Measurements from ENCODE around the gene MED13.
A peak's percentile ranks its signal among the peaks of the same experiment; 100 is the strongest.

MED13 gene

DNA sequence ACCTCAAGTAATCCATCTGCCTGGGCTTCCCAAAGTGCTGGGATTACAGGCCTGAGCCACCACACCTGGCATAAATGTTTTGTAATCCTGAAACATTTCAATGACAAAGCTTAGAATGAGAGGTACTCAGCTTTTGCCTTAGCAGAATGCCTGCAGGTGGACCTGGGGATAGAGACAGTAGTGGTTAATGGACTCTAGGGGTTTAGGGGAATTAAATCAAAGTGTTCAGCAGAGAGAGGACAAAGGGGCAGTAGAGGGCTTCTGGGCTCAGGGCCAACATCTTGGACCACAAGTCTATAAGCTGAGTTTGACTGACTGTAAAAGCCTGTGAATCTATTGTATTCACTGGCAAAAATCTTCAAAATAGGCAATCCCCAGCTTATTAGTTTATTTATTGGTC, 36.0 kb upstream of the MED13 start:
- H3K4me1 ChIP-seq (ENCODE audit: control insufficient read depth, insufficient read depth, low read length, unreplicated experiment): peaks cover 3% of the 10 kb centered on the region
- no peaks in the 10 kb centered on the region for H3K36me3 ChIP-seq (ENCODE audit: insufficient read depth, low read length)
- H3K27ac ChIP-seq (ENCODE audit: low read depth, low read length): no peak overlapping the region
- no peaks in the 10 kb centered on the region for H3K79me2 ChIP-seq (ENCODE audit: control insufficient read depth, insufficient read depth, low read length, unreplicated experiment)
- H3K27me3 ChIP-seq (ENCODE audit: insufficient read depth, low read length): no peaks in the 10 kb centered on the region
- H3K4me3 ChIP-seq (ENCODE audit: low read depth, low read length): no peak overlapping the region
- H2AFZ ChIP-seq (ENCODE audit: low read length, unreplicated experiment): no peak overlapping the region

DNA sequence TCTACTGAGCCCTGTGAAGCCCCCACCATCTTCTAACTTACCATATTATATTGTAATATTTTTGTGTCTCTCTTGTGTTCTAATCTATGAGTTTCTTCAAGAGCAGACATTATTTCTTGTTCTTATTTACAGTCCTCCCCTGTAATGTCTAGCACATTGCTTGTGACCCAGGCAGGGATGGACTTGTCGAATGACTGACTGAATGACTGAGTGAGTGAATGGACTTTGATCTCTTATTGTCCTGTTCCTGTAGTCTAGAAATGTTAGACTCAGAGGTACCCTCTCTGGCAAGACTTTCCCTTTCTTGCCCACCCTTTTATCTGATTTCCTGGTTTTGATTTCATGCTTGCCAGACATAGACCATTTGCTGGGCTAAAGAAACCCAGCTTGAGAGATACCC, 35.0 kb upstream of the MED13 start:
- no peaks in the 10 kb centered on the region for H3K27me3 ChIP-seq (ENCODE audit: insufficient read depth, low read length)
- no peaks in the 10 kb centered on the region for H3K36me3 ChIP-seq (ENCODE audit: insufficient read depth, low read length)
- no peaks in the 10 kb centered on the region for H3K79me2 ChIP-seq (ENCODE audit: control insufficient read depth, insufficient read depth, low read length, unreplicated experiment)
- H3K4me1 ChIP-seq (ENCODE audit: control insufficient read depth, insufficient read depth, low read length, unreplicated experiment): peaks cover 6% of the 10 kb centered on the region
- H2AFZ ChIP-seq (ENCODE audit: low read length, unreplicated experiment): no peak overlapping the region
- no peak overlapping the region for H3K4me3 ChIP-seq (ENCODE audit: low read depth, low read length)
- no peak overlapping the region for H3K27ac ChIP-seq (ENCODE audit: low read depth, low read length)

DNA sequence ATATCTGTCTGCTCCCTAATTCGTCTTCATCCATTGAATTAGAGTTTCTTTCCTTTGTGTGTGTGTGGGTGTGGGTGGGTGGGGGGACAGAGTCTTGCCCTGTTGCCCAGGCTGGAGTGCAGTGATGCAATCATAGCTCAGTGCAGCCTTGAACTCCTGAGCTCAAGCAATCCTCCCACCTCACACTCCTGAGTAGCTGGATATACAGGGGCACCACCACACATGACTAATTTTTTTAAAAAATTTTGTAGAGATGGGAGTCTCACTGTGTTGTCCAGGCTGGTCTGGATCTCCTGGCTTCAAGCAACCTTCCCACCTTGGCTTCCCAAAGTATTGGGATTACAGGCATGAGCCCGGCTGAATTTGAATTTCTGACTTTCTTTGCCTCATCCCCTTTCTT, 34.5 kb upstream of the MED13 start:
- Histone ChIP-seq H3K79me2 (ENCODE audit: control insufficient read depth, insufficient read depth, low read length, unreplicated experiment) (no peaks in the 10 kb centered on the region), H3K36me3 (ENCODE audit: insufficient read depth, low read length) (no peaks in the 10 kb centered on the region), H3K4me1 (ENCODE audit: control insufficient read depth, insufficient read depth, low read length, unreplicated experiment) (peaks cover 6% of the 10 kb centered on the region), H2AFZ (ENCODE audit: low read length, unreplicated experiment) (no peak overlapping the region), H3K4me3 (ENCODE audit: low read depth, low read length) (no peak overlapping the region), H3K27ac (ENCODE audit: low read depth, low read length) (no peak overlapping the region), H3K27me3 (ENCODE audit: insufficient read depth, low read length) (no peaks in the 10 kb centered on the region)

DNA sequence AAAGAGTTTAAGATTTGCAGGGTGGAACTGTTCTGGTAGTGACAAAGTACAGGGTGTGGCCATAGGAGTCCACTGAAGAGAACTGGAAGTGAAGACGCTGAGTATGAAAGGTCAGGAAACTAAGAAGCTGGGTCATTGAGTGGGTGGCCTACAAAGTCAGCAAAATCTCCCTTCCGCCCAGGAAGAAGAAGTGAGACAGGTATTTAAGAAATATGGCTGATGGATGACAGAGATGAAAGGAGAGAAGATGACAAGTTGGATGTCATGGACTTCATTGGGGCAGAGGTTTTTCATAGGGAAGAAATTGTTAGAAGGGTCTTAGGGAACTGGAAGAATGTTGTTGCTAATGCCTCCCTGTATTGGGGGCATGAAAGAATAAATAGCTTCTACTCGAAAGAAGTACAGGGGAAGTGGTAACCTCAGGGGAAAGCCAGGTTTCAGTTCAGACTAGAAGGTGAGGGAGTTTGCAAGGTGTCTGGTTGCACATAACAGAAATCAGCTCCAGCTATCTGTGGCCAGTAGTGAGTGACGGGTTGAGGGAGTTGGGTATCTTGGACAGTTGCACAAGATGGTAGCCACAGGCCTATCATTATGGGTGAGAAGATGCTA, 33.6 kb upstream of the MED13 start:
- Histone ChIP-seq H3K4me3 (ENCODE audit: low read depth, low read length) (no peak overlapping the region), H3K4me1 (ENCODE audit: control insufficient read depth, insufficient read depth, low read length, unreplicated experiment) (peaks cover 14% of the 10 kb centered on the region), H2AFZ (ENCODE audit: low read length, unreplicated experiment) (no peak overlapping the region), H3K27ac (ENCODE audit: low read depth, low read length) (no peak overlapping the region), H3K79me2 (ENCODE audit: control insufficient read depth, insufficient read depth, low read length, unreplicated experiment) (no peaks in the 10 kb centered on the region), H3K36me3 (ENCODE audit: insufficient read depth, low read length) (no peaks in the 10 kb centered on the region), H3K27me3 (ENCODE audit: insufficient read depth, low read length) (no peaks in the 10 kb centered on the region)

DNA sequence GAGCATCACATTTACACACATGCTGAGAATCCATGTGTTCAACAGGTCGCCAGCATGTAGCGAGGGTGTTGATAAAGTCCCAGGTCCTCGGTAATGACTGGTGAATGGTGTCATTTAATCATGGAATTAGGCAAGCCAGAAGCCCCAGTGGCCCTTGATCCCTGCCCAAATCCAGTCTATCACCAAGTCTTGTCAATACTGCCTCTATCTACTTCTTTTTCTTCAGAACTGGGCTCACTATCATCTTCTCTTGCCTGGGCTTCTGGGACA, 31.3 kb upstream of the MED13 start:
- peaks cover 23% of the 10 kb centered on the region for H3K4me1 ChIP-seq (ENCODE audit: control insufficient read depth, insufficient read depth, low read length, unreplicated experiment)
- H3K4me3 ChIP-seq (ENCODE audit: low read depth, low read length): no peak overlapping the region
- H3K27ac ChIP-seq (ENCODE audit: low read depth, low read length): no peak overlapping the region
- H3K79me2 ChIP-seq (ENCODE audit: control insufficient read depth, insufficient read depth, low read length, unreplicated experiment): no peaks in the 10 kb centered on the region
- no peak overlapping the region for H2AFZ ChIP-seq (ENCODE audit: low read length, unreplicated experiment)
- H3K27me3 ChIP-seq (ENCODE audit: insufficient read depth, low read length): no peaks in the 10 kb centered on the region
- H3K36me3 ChIP-seq (ENCODE audit: insufficient read depth, low read length): no peaks in the 10 kb centered on the region

DNA sequence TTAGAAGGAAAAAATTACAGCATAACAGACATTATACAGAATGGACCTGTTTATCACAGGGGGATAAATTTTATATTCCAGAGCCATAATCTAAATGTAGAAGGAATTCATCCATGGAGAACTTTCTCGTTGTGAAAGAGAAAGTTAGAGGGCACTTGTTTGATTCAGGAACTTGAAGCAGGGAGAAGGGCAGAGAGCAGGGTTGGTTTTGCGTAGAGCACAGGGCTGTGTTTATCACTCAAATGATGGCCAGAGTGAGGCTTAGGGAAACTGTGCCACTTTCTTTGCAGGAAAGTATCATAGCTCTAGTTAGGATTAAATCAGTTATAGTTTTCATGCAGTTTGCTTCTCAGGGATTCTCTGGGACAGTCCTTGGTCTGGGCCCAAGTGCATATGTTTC, 29.1 kb upstream of the MED13 start:
- Histone ChIP-seq H3K27ac (ENCODE audit: low read depth, low read length) (peak overlapping the region; percentile 53), H3K4me3 (ENCODE audit: low read depth, low read length) (no peak overlapping the region), H3K79me2 (ENCODE audit: control insufficient read depth, insufficient read depth, low read length, unreplicated experiment) (no peaks in the 10 kb centered on the region), H3K4me1 (ENCODE audit: control insufficient read depth, insufficient read depth, low read length, unreplicated experiment) (peaks cover 23% of the 10 kb centered on the region), H3K27me3 (ENCODE audit: insufficient read depth, low read length) (no peaks in the 10 kb centered on the region), H3K36me3 (ENCODE audit: insufficient read depth, low read length) (no peaks in the 10 kb centered on the region), H2AFZ (ENCODE audit: low read length, unreplicated experiment) (no peak overlapping the region)

DNA sequence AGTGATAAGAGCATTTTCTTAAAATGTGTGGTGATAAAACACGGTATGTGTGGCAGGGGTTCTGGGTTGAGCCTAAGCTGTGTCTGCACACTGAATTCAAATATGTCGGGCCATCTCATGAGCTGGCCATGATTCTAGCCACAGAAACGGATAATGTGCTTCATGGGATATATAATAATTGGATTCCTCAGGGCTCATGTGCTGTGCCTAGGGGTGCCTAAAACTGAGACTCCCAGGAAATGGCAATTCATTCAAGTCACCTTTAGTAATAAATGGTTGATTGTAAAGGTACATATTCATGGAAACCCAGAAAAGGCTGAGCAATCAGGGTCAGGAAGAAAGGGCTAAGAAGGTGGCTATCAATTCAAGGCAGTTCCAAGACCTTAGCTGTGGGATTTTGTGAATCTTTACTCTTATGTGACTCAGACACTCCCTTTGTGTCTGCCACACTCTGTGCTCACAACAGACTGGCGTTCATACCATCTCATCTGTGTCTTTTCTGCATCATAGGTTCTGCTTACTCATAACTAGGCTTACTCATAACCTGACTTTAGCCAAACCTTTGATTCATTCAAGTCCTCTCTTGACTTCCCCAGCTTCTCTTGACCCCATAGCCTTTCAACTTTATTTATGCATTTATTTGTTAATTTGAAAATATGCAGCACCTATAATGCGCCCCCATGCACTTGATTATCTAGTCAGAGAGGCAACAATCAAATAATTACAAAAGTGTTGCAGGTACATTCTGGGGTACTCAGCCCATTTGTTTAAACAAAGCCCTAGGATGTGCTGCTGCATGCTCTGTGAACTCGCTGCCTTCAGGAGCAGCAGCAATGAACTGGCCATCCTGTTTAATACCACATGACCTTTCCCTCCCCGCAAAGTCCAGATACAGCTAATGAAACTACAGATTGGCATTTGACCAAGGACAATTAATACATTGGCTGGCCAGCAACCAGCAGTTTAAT, 28.4 kb upstream of the MED13 start:
- no peaks in the 10 kb centered on the region for H3K79me2 ChIP-seq (ENCODE audit: control insufficient read depth, insufficient read depth, low read length, unreplicated experiment)
- peaks cover 23% of the 10 kb centered on the region for H3K4me1 ChIP-seq (ENCODE audit: control insufficient read depth, insufficient read depth, low read length, unreplicated experiment)
- no peaks in the 10 kb centered on the region for H3K27me3 ChIP-seq (ENCODE audit: insufficient read depth, low read length)
- no peaks in the 10 kb centered on the region for H3K36me3 ChIP-seq (ENCODE audit: insufficient read depth, low read length)
- H3K27ac ChIP-seq (ENCODE audit: low read depth, low read length): peak overlapping the region; percentile 86
- H2AFZ ChIP-seq (ENCODE audit: low read length, unreplicated experiment): no peak overlapping the region
- H3K4me3 ChIP-seq (ENCODE audit: low read depth, low read length): no peak overlapping the region

DNA sequence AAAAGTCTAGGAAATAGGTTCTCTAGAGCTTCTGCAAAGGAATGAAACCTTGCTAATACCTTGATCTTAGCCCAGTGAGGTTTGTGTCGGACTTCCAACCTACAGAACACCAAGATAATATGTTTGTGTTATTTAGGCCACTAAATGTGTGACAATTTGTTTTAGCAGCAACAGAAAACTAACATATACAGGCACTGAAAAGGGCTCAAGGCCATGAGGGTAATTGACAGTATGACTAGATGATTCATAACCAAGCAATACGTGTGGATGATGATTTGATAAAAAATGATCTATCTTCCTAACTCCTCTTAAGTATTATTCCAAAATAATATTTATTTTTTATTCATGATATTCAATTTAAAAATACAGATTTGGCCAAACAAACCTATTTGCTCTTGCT, 27.7 kb upstream of the MED13 start:
- Histone ChIP-seq H3K27me3 (ENCODE audit: insufficient read depth, low read length) (no peaks in the 10 kb centered on the region), H3K4me1 (ENCODE audit: control insufficient read depth, insufficient read depth, low read length, unreplicated experiment) (peaks cover 23% of the 10 kb centered on the region), H2AFZ (ENCODE audit: low read length, unreplicated experiment) (no peak overlapping the region), H3K36me3 (ENCODE audit: insufficient read depth, low read length) (no peaks in the 10 kb centered on the region), H3K79me2 (ENCODE audit: control insufficient read depth, insufficient read depth, low read length, unreplicated experiment) (no peaks in the 10 kb centered on the region), H3K27ac (ENCODE audit: low read depth, low read length) (peak overlapping the region; percentile 86), H3K4me3 (ENCODE audit: low read depth, low read length) (no peak overlapping the region)

DNA sequence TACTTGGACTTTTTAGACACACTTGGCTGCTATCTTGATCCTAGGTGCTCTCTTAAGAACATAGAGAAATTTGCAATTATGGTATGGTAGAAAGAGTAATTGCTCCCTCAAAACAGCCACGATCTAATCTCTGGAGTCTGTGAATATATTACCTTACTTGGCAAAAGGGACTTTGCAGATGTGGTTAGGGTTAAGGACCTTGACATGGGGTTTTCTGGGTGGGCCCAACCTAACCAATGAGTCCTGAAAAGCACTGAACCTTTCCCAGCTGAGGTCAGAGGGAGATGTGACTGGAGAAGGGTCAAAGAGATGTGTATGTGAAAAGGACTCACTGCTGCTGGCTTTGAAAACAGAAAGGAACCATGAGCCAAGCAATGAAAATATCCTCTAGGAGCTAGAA, 26.7 kb upstream of the MED13 start:
- Histone ChIP-seq H3K79me2 (ENCODE audit: control insufficient read depth, insufficient read depth, low read length, unreplicated experiment) (no peaks in the 10 kb centered on the region), H2AFZ (ENCODE audit: low read length, unreplicated experiment) (no peak overlapping the region), H3K27me3 (ENCODE audit: insufficient read depth, low read length) (no peaks in the 10 kb centered on the region; the same call in 1 of the 2 replicates), H3K27ac (ENCODE audit: low read depth, low read length) (no peak overlapping the region), H3K4me3 (ENCODE audit: low read depth, low read length) (no peak overlapping the region), H3K36me3 (ENCODE audit: insufficient read depth, low read length) (no peaks in the 10 kb centered on the region), H3K4me1 (ENCODE audit: control insufficient read depth, insufficient read depth, low read length, unreplicated experiment) (peaks cover 23% of the 10 kb centered on the region)

DNA sequence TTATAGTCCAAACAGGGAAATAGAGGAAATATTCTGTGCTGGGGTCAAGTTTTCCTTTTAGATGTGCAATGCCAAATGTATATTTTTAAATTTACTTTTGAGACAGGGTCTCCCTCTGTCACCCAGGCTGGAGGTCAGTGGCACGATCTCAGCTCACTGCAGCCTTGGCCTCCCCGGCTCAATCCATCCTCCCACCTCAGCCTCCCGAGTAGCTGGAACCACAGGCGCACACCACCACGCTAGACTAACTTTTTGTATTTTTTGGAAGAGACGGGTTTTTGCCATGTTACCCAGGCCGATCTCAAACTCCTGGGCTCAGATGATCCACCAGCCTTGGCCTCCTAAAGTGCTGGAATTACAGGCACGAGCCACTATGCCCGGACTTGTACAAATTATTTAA, 25.8 kb upstream of the MED13 start:
- Histone ChIP-seq H3K4me3 (ENCODE audit: low read depth, low read length) (no peak overlapping the region), H3K27ac (ENCODE audit: low read depth, low read length) (no peak overlapping the region)

More for the DNA sequence above, 25.8 kb upstream of the MED13 start:
- no peaks in the 10 kb centered on the region; the same call in 1 of the 2 replicates for H3K27me3 ChIP-seq (ENCODE audit: insufficient read depth, low read length)
- H3K79me2 ChIP-seq (ENCODE audit: control insufficient read depth, insufficient read depth, low read length, unreplicated experiment): no peaks in the 10 kb centered on the region
- H3K36me3 ChIP-seq (ENCODE audit: insufficient read depth, low read length): no peaks in the 10 kb centered on the region
- H2AFZ ChIP-seq (ENCODE audit: low read length, unreplicated experiment): no peak overlapping the region
- H3K4me1 ChIP-seq (ENCODE audit: control insufficient read depth, insufficient read depth, low read length, unreplicated experiment): peaks cover 18% of the 10 kb centered on the region

Data from ACC112 (cell line).